Activated CD4-positive, alpha-beta T cell treated with anti-CD3 and anti-CD28 coated beads, Interleukin-2, amount 50 U/mL, for 24 hours (primary cell): ENCODE data around the gene GNG12.
"Not testable (repeated sequence)": the region's sequence is repeated elsewhere in the genome, so short reads cannot be mapped to it uniquely, and the experiment has no call there.

Source experiments
- DNase-seq, 2 donors: peaks; one replicate each; pipeline ENCODE4 v3.0.0-alpha.2; 2020; ENCODE audit warnings: low read depth in 1 of 2, low spot score in 1 of 2

Gene GNG12

GRCh38 chr1:67685067-67685557 lies 148.2 kb downstream of the GNG12 start, which contains the start of gene GADD45A:
Gene GADD45A, plus strand, starts transcription at chr1:67685201. Its CDS starts 294 bp downstream, at chr1:67685495.
- peak; percentile 76 to 94 for DNase-seq

- DNase-seq: no peak
Observed at GRCh38 chr1:67684526-67685066, 148.7 kb downstream of the GNG12 start.

- peak; percentile 35 to 54 for DNase-seq
Observed at GRCh38 chr1:67683766-67684525, 149.3 kb downstream of the GNG12 start.

- DNase-seq: no peak
Observed at GRCh38 chr1:67683316-67683715, 150.0 kb downstream of the GNG12 start.

GRCh38 chr1:67682659-67683197 lies 150.5 kb downstream of the GNG12 start:
- no peak for DNase-seq

- DNase-seq: no peak
Observed at GRCh38 chr1:67680486-67680885, 152.8 kb downstream of the GNG12 start.

GRCh38 chr1:67679691-67680090 lies 153.6 kb downstream of the GNG12 start:
- DNase-seq: no peak

GRCh38 chr1:67677930-67678329 lies 155.3 kb downstream of the GNG12 start:
- DNase-seq: no peak

- DNase-seq: no peak
Observed at GRCh38 chr1:67677408-67677807, 155.9 kb downstream of the GNG12 start.

GRCh38 chr1:67676946-67677345 lies 156.3 kb downstream of the GNG12 start:
- DNase-seq: no peak

- no peak for DNase-seq
Observed at GRCh38 chr1:67676287-67676686, 157.0 kb downstream of the GNG12 start.

- no peak for DNase-seq
Observed at GRCh38 chr1:67675800-67676199, 157.5 kb downstream of the GNG12 start.

- no peak for DNase-seq
Observed at GRCh38 chr1:67674260-67675011, 158.8 kb downstream of the GNG12 start.

GRCh38 chr1:67673468-67674201 lies 159.6 kb downstream of the GNG12 start:
- DNase-seq: no peak

- no peak for DNase-seq
Observed at GRCh38 chr1:67672260-67672803, 160.9 kb downstream of the GNG12 start.

- DNase-seq: no peak
Observed at GRCh38 chr1:67668660-67669059, 164.6 kb downstream of the GNG12 start.

- no peak for DNase-seq
Observed at GRCh38 chr1:67666636-67667035, 166.6 kb downstream of the GNG12 start.

- not testable (repeated sequence) for DNase-seq
Observed at GRCh38 chr1:67665307-67665706, 168.0 kb downstream of the GNG12 start.

- no peak for DNase-seq
Observed at GRCh38 chr1:67664048-67664447, 169.2 kb downstream of the GNG12 start.

- DNase-seq: no peak
Observed at GRCh38 chr1:67662884-67663283, 170.4 kb downstream of the GNG12 start.

- no peak for DNase-seq
Observed at GRCh38 chr1:67659229-67659628, 174.0 kb downstream of the GNG12 start.
